Colon (tissue), 2 donors: ENCODE results near the gene HSPA14.
"Not testable (repeated sequence)": the region's sequence is repeated elsewhere in the genome, so short reads cannot be mapped to it uniquely, and the experiment has no call there.

Source experiments
- FAIRE-seq: peaks from 2 replicates; lab custom pipeline; 2012; peaks lifted over from hg19 to GRCh38; lab: Jason Lieb, UNC
- donor health status: control.
- donor health status: control.

HSPA14 gene

GRCh38 chr10:14889318-14889717 lies 51.2 kb downstream of the HSPA14 start:
- no peak for FAIRE-seq

DNA sequence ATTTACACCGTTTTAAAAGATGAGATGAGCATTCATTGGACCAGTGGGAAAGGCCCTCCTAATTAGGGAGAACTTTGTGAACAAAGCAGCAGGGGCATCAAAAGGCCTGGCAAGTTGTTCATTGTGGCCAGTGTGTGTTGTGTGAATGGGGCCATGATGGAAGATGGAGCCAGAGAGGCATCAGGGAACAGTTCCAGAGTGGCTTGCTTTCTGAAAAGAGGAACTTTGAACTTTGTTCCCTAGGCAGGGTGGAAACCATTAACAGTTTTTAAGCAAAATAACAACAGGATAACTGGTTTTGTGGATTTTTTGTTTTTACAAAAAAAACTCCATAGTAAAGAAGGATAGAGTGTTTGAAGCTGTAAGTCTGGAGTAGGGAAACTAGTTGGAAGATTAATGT lies 53.0 kb downstream of the HSPA14 start:
- no peak for FAIRE-seq

DNA sequence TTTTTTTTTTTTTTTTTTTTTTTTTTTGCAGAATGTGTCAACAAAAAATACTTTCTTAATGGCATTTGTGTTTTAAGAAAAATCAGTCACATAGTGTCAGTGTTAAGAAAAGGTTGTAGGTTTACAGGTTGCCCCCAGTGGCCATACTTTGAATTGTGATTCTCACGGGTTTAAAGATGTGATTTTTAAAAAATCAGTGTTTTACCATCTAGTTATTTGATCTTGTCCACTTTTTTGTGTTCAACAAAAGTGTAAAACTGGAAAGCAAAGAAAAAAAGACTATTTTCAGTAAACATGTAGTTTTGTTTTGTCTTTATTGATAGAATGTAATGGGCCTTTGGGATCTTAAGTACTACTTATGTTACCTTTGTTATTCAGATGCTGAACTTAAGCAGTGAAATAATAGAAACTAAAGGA lies 66.2 kb downstream of the HSPA14 start:
- peak; percentile 69 for FAIRE-seq

DNA sequence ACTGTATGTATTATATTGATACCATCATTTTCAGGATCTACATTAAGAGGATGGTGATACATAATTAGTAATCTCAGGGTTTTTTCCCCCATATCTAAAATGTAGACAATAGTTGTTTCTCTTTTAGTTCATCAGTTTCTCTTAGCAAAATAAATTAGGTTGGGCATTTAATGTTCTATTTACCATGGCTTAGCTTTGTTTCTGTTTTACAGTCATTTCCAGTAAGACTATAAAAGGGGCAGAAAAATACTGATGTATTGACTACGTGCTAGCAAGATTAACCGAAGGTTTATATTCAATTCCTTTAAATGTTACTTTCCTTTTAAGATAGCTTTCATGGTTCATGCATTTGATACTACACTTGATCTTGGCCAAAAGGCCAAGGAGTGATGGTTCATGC lies 66.8 kb downstream of the HSPA14 start:
- FAIRE-seq, result no peak

GRCh38 chr10:14905890-14906289 lies 67.8 kb downstream of the HSPA14 start:
- no peak for FAIRE-seq

GRCh38 chr10:14906765-14907164 lies 68.7 kb downstream of the HSPA14 start:
- FAIRE-seq, result no peak

GRCh38 chr10:14907591-14907990 lies 69.5 kb downstream of the HSPA14 start:
- not testable (repeated sequence) for FAIRE-seq

DNA sequence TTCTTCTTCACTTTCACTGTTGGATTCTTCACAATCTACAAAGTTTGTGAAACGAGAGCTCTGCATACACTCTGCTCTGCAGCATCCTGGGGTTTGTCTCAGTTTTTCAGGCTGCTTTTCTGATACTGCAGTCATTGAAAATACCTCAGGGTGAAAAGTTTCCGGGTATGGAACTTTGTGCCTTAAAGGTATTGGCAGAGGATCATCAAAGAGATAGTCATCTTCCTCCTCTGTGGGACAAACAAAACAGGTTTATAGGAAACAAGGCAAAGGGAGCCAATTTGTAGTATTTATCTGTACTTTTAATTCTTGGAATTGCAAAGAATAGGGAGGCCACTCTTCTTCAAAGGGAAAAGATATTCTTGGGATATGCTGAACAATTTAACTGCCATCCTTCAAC lies 71.0 kb downstream of the HSPA14 start:
- FAIRE-seq, result no peak

- no peak for FAIRE-seq
Observed at GRCh38 chr10:14910953-14911352, 72.8 kb downstream of the HSPA14 start.

DNA sequence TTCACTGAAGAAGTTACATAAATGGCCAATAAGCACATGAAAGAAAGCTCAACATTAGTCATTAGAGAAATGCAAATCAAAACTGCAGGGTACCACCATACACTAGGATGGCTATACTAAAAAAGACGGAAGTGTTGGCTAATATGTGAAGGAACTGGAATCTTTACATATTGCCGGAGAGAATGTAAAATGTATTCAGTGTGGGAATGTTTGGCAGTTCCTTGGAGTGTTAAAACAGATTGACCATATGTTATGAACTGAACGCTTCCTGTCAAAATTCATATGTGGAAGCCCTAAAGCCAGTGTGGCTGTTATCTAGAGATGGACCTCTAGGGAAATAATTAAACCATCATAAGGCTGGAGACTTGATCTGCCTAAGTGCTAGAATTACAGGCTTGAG lies 73.7 kb downstream of the HSPA14 start:
- no peak for FAIRE-seq

GRCh38 chr10:14916600-14916999 lies 78.5 kb downstream of the HSPA14 start:
- no peak for FAIRE-seq

DNA sequence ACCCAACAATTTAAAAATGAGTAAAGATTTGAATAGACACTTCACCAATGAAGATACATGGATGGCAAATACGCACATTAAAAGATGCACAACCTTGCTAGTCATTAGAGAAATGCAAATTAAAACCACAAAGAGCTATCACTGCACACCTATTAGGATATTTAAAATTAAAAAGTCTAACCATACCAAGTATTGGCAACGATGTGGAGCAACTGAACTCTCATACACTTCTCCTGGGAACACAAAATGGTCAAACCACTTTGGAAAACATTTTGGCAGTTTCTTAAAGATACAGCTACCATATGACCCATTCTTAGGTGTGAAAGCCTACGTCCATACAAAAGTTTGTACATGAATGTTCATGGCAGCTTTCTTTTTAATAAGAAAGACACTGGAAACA lies 79.7 kb downstream of the HSPA14 start:
- no peak for FAIRE-seq

- no peak for FAIRE-seq
Observed at GRCh38 chr10:14918964-14919363, 80.9 kb downstream of the HSPA14 start.
